ENCODE data around the gene PTER. TPM values are rescaled to one million over a fixed set of nuclear protein-coding genes. Genes with fewer than 3 reads are reported as not detected.

Gene PTER
- total RNA-seq, 1 donor, result 20.5 TPM

DNA sequence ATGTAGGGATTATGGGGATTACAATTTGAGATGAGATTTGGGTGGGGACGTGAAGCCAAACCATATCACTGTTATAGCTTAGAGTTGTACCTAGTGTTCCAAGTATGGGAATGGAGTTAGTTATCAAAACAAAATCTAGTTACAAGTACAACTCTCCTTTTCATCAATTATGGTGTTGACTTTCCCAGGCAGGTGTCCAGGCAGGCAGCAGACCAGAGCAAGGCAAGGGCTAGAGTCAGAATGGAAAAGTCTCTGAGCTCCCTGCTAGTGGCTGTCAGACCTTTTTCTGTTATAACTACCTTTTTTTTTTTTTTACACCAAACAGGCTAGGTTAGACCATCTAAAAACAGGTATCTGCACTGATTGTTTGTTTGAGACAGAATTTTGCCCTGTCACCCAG lies 29.2 kb downstream of the PTER start:
- TF ChIP-seq, protein P1, sequence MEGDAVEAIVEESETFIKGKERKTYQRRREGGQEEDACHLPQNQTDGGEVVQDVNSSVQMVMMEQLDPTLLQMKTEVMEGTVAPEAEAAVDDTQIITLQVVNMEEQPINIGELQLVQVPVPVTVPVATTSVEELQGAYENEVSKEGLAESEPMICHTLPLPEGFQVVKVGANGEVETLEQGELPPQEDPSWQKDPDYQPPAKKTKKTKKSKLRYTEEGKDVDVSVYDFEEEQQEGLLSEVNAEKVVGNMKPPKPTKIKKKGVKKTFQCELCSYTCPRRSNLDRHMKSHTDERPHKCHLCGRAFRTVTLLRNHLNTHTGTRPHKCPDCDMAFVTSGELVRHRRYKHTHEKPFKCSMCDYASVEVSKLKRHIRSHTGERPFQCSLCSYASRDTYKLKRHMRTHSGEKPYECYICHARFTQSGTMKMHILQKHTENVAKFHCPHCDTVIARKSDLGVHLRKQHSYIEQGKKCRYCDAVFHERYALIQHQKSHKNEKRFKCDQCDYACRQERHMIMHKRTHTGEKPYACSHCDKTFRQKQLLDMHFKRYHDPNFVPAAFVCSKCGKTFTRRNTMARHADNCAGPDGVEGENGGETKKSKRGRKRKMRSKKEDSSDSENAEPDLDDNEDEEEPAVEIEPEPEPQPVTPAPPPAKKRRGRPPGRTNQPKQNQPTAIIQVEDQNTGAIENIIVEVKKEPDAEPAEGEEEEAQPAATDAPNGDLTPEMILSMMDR (IDR thresholded peaks at IDR 0.05; ENCODE audit: insufficient read depth, low read length), result no peak
- DNase-seq (ENCODE audit: low read depth), result no peak
- H3K4me3 ChIP-seq (ENCODE audit: low read depth, low read length), result no peak overlapping the region

DNA sequence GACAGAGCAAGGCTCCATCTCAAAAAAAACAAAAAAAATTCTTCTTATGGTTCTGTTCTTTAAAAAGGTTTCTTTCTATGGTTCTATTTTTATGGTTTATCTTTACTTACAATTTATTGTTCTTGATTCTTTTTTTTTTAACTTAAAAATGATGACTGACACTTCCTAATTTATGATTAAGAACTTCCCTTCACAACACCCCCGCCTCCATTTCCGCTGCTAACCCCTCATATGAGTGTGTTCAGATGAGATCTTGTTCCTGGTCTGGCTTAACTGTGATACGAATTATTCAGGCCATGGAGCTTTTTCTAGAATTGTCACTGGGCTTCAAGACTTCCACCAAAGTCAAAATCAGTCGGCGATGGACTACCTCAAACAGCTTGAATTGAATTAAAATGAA lies 33.9 kb downstream of the PTER start:
- DNase-seq (ENCODE audit: low read depth), result no peak
- TF ChIP-seq, protein P1 (IDR thresholded peaks at IDR 0.05; ENCODE audit: insufficient read depth, low read length), result no peak

DNA sequence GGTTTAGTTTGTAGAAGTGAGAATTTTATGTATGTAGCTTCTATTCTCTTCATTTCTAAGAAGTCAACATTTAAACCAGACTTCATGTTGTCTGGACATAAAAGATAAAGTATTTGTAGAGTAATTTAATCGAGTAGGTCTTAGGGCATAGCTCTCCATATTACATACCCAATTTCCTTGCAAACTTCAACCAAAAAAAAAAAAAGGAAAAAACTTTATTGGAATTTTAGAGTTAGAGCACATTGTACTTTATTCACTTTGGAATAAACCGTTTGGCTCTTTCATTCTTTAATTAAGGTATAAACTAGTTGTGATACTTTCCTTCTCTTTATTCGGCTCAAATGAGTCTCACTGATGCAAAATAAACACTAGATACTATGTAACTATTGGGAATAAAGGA lies 36.0 kb downstream of the PTER start:
- TF ChIP-seq, protein P1 (IDR thresholded peaks at IDR 0.05; ENCODE audit: insufficient read depth, low read length), result no peak
- H3K4me3 ChIP-seq (ENCODE audit: low read depth, low read length), result no peak overlapping the region
- DNase-seq (ENCODE audit: low read depth), result no peak

More for the DNA sequence above, 33.9 kb downstream of the PTER start:
- H3K4me3 ChIP-seq (ENCODE audit: low read depth, low read length), result no peak overlapping the region

DNA sequence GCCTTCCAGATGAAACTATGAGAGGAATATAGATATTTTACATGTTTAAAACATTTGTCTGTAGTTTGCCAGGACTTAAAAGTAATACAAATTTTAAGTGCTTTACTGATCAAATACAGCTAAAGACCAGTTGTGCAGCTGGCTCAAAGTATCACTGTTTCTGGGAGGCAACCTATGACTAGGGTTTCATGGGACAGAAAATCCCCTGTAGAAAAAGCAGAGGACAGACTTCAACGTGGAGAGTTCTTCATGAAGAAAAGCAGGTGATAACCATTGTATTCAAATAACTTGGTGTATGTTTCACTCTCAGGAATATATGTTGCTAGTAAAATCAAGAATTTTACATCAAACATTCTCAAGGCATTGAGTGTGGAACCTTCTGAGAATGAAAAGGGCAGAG lies 40.9 kb downstream of the PTER start:
- DNase-seq (ENCODE audit: low read depth), result no peak
- no peak overlapping the region for H3K4me3 ChIP-seq (ENCODE audit: low read depth, low read length)
- TF ChIP-seq, protein P1 (IDR thresholded peaks at IDR 0.05; ENCODE audit: insufficient read depth, low read length), result no peak

DNA sequence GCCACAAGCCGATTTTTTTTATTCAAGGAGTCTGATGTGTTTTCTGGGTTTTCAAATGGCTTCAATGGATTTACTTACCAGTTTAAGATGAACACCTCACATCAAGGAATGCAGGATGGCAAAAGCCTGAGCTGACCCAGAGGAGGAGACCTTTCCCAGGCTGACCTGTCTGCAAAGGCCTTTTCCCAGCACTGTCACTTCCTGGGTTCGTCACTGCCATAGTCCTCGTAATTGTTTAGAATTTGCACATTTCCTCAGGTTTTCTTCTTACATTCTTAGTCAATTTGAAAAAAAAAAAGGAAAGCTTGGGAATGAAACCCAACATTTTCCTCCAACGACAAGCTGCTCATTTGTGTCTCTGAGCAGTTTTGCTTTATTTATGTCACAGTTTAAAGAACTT lies 42.0 kb downstream of the PTER start:
- DNase-seq (ENCODE audit: low read depth), result no peak
- no peak overlapping the region for H3K4me3 ChIP-seq (ENCODE audit: low read depth, low read length)
- TF ChIP-seq, protein P1 (IDR thresholded peaks at IDR 0.05; ENCODE audit: insufficient read depth, low read length), result no peak

DNA sequence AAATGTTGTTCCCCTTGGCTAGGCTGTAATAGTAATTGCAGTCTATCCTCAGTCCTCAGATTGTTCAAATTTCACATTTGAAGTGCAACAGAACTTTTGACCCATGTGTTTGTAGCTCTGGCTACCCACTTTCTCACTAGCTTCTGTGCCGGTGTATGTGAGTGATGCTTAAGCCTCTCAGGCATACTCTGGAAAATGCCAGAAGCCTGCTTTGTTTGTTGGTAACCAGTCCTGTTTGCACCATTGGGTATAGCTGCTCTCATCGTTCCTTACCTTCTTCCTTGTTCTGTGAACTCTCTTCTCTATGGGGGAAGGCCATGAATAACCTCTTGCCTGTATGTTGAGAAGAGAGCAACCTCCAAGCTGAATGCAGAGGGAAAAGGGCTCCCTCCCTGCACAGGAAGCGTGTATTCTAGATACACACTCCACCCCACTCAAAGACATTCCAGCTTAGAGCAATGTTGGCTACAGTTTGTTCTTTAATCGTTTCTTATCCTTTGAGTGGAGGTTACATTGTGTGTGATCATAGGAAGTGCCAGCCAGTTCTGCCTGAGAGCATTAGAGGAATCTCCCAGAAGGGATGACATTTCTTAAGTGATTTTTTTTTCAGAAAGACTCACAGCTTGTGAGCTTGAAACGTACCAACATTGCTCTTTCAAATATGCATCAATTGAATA lies 44.4 kb downstream of the PTER start:
- DNase-seq (ENCODE audit: low read depth), result peak; percentile 24
- H3K4me3 ChIP-seq (ENCODE audit: low read depth, low read length), result no peak overlapping the region
- TF ChIP-seq, protein P1 (IDR thresholded peaks at IDR 0.05; ENCODE audit: insufficient read depth, low read length), result no peak

Measured in fibroblast of the aortic adventitia (primary cell).